Testis (tissue), 3 donors: ENCODE data around the gene NEUROD2. TPM values are rescaled to one million over a fixed set of nuclear protein-coding genes. Genes with fewer than 3 reads are reported as not detected.

Experiments used
- DNase-seq: peaks from one replicate; pipeline ENCODE4 v3.0.0-alpha.2; 2019
- H3K27ac ChIP-seq, 2 donors: fragments of 200-600 bp; sonication (generic); one replicate each; pipeline ENCODE4 v1.5.1; 2019
- H3K27me3 ChIP-seq: fragments of 200-600 bp; sonication (generic); one replicate; pipeline ENCODE4 v1.5.1; 2019
- H3K36me3 ChIP-seq: fragments of 200-600 bp; sonication (generic); one replicate; pipeline ENCODE4 v1.5.1; 2017; ENCODE audit warnings: low read depth; ENCODE audit errors: missing control alignments
- H3K4me1 ChIP-seq: fragments of 200-600 bp; sonication (generic); one replicate; pipeline ENCODE4 v1.5.1; 2019
- H3K4me3 ChIP-seq, 2 donors: fragments of 200-600 bp; sonication (generic); one replicate each; pipeline ENCODE4 v1.5.1; 2017 to 2019
- H3K9me3 ChIP-seq: fragments of 200-600 bp; sonication (generic); one replicate; pipeline ENCODE4 v1.5.1; 2017
- POLR2A ChIP-seq: fragments of 450-650 bp; IDR thresholded peaks from one replicate; pipeline ENCODE4 v1.6.1; 2017; ENCODE audit warnings: antibody characterized with exemption, mild to moderate bottlenecking, moderate library complexity
- WGBS, 2 donors: methylation state at CpG; one replicate each; pipeline ENCODE4 v1.1.5; 2018; 5-methylcytosine and 5-hydroxymethylcytosine counted together
- intact Hi-C: fragments of 100-400 bp; cut with DNase I; formaldehyde crosslinking; loops from one replicate; pipeline ENCODE4 v1.15.1; 2023; ENCODE audit warnings: low total_unique reads
- polyA plus RNA-seq: library from polyadenylated mRNA; stranded (reverse); fragments of 350-450 nt; fragmentation: Illumina TruSeq; extraction: RNeasy Lipid Tissue Mini Kit (QIAGEN cat#74804); gene quantifications from one replicate; pipeline ENCODE4 v1.2.3, GENCODE V29; 2014; ENCODE audit warnings: low read depth, low replicate concordance; ENCODE audit not compliant: insufficient read depth
- total RNA-seq, 2 donors: library from RNA; depleted of rRNA; stranded (reverse); fragments of >200 nt; gene quantifications; one replicate each; pipeline ENCODE4 v1.2.3, GENCODE V29; 2016
- TF ChIP-seq, protein P1 (sequence below), 3 experiments: fragments of 450-650 bp in 2 of 3; fragments of 200-600 bp in 1 of 3; sonication (generic) in 1 of 3; IDR thresholded peaks; one replicate each; pipeline ENCODE4 v1.5.1; 2016 to 2019; ENCODE audit warnings: antibody characterized with exemption in 3 of 3, mild to moderate bottlenecking in 2 of 3, moderate library complexity in 1 of 3

NEUROD2 gene
- total and polyA plus RNA-seq, 3 donors from 2014 or later: 0.19 TPM; not detected in 2

DNA sequence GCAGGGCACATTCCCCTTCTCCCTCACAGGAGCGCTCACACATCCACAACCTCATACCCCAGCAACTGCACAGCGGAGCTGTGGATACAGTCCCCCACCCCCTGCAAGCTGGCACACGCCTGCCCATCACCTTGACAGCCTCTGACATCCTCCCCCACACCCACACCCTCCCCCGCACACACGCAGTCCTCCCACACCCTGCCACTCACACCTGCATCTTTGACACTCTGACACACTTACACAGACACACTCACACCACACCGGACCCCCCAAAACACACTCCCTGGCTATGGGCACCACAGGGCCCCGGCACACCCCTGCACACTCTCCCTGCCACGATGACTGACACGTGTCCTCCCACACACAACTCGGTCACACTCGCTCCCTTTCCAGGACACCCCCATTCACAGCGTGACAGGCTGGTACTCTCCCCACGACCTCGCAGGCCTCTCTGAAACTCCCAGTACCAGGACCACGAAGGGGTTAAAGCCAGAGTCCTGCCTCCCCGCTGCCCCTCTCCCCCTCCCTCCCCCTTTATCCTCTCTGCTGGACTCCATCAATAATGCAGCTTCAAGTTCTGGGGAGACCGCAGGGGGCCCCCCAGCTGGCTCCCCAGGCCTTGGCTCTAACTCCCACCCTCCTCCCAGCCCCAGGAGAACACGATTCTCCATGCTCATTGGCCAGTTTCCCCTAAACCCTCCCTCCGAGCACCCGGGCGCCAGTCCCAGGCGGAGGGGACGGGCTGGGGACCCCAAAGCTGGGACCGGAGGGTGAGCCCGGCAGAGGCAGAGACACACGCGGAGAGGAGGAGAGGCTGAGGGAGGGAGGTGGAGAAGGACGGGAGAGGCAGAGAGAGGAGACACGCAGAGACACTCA lies 18.7 kb upstream of the NEUROD2 start, which contains the start of gene PPP1R1B:
PPP1R1B (plus strand) TSS at position 782 of the 876 bp plus-strand sequence. CDS start 441 bp downstream, outside the sequence.
- 10 to 12% methylated on average over 29 of the region's 29 CpGs for WGBS, 2 donors
- intact Hi-C loops: loop anchor here (5.0 kb wide), 1 partner anchor 121 kb away; no protein-coding TSS in a partner anchor
- no peak for DNase-seq
- Histone ChIP-seq H3K9me3 (no peaks in the 10 kb centered on the region), H3K27ac (no peak within 1 kb of the TSS), H3K4me1 (peaks cover 22% of the 10 kb centered on the region), H3K36me3 (no peaks in the 10 kb centered on the region), H3K4me3 (peak within 1 kb of the TSS; percentile 16 to 61), H3K27me3 (no peaks in the 10 kb centered on the region)
- no peak for TF ChIP-seq POLR2A
- TF ChIP-seq, protein P1, sequence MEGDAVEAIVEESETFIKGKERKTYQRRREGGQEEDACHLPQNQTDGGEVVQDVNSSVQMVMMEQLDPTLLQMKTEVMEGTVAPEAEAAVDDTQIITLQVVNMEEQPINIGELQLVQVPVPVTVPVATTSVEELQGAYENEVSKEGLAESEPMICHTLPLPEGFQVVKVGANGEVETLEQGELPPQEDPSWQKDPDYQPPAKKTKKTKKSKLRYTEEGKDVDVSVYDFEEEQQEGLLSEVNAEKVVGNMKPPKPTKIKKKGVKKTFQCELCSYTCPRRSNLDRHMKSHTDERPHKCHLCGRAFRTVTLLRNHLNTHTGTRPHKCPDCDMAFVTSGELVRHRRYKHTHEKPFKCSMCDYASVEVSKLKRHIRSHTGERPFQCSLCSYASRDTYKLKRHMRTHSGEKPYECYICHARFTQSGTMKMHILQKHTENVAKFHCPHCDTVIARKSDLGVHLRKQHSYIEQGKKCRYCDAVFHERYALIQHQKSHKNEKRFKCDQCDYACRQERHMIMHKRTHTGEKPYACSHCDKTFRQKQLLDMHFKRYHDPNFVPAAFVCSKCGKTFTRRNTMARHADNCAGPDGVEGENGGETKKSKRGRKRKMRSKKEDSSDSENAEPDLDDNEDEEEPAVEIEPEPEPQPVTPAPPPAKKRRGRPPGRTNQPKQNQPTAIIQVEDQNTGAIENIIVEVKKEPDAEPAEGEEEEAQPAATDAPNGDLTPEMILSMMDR (IDR thresholded peaks at IDR 0.05): no peak

DNA sequence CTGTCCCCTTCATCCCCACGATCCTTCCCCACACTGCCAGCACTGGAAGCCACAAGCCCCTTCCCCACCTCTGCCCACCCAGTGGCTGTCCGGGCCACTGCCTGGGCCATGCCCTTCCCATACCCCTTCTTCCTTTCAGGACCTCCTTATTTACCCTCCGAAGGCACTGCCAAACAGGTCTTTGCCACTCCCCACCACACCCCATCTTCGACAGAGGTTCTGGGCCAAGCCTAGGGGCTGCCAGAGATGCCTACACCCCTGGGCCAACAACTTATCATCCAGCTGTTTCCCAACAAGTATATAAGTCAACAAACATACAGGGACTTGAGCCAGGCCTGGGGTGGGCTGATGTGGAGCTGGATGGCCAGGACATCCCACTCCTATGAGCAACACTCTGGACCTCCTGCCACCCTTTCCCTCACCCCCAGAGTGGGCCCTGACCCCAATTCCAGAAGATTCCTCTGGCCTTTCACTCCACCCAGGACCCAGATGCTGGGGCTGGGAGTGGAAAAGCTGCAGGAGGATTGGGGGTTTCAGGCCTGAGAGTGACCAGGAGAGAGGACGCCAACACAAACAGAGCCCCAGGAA lies 17.6 kb upstream of the NEUROD2 start:
- H3K4me1 ChIP-seq: peaks cover 20% of the 10 kb centered on the region
- 68 to 86% methylated on average over 3 to 4 of the region's 5 CpGs for WGBS, 2 donors
- DNase-seq: no peak
- intact Hi-C loops: loop anchor here (5.0 kb wide), 1 partner anchor 122 kb away; no protein-coding TSS in a partner anchor
- no peak overlapping the region for H3K27ac ChIP-seq
- H3K9me3 ChIP-seq: no peaks in the 10 kb centered on the region
- H3K27me3 ChIP-seq: no peaks in the 10 kb centered on the region
- H3K4me3 ChIP-seq: no peak overlapping the region
- TF ChIP-seq, protein P1 (IDR thresholded peaks at IDR 0.05): no peak
- no peak for TF ChIP-seq POLR2A
- no peaks in the 10 kb centered on the region for H3K36me3 ChIP-seq

DNA sequence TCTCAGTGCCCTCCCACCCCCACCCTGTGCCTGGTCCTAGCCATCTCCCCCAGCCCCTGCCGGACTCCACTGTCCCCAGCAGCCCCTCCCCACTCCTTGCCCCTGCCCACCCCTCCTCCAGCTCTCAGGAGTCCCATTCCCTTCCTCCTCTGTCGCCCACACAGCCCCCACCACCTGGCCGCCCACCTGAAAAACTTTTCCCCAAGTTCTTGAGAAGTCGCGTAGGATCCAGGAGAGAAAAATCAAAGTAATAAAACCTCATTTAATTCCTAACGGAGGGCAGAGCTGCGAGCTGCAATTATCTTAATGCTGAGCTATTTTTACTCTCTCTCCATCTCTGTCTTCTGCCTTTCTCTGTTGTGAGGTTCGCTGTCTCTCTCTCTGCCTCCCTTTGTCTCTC lies 16.6 kb upstream of the NEUROD2 start:
- intact Hi-C loops: no loop called here
- H3K27ac ChIP-seq: no peak overlapping the region
- TF ChIP-seq, protein P1 (IDR thresholded peaks at IDR 0.05): no peak
- TF ChIP-seq POLR2A: no peak
- no peak for DNase-seq
- no peak overlapping the region for H3K4me3 ChIP-seq
- H3K4me1 ChIP-seq: peaks cover 20% of the 10 kb centered on the region
- H3K27me3 ChIP-seq: no peaks in the 10 kb centered on the region
- 82 to 87% methylated on average over 8 of the region's 8 CpGs for WGBS, 2 donors
- H3K9me3 ChIP-seq: no peaks in the 10 kb centered on the region
- no peaks in the 10 kb centered on the region for H3K36me3 ChIP-seq

DNA sequence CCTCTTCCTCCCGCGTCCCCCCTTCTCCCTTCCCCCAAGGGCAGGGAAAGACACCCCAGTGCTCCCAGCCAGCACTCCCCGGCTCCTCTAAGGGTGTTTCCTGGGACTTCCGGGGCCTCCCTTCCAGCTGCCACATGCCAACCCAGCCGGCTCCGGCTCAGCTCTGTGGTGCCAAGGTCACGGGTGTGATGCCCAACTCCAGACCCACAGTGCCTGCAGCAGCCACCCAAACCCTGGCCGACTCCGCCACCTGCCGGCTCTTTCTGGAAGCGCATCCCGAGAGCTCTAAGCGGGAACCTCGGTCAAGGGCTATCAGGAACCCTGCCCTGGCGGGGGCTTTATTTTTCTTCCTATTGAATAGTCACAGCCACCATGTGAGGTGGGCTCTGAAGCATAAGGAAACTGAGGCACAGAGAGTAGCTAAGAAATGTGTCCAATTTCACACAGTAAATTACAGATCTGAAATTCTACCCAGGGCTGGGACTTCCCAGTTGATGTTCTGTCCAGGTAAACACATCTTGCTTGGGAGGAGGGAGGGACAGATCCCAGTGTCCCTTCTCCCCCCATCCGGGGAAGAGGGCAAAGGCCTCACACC lies 15.7 kb upstream of the NEUROD2 start:
- Histone ChIP-seq H3K4me3 (no peak overlapping the region), H3K27ac (no peak overlapping the region), H3K27me3 (no peaks in the 10 kb centered on the region), H3K36me3 (no peaks in the 10 kb centered on the region), H3K9me3 (no peaks in the 10 kb centered on the region), H3K4me1 (peaks cover 20% of the 10 kb centered on the region)
- WGBS, 2 donors: 6 to 11% methylated on average over 16 of the region's 16 CpGs
- DNase-seq: peak; percentile 94
- no peak for TF ChIP-seq POLR2A
- TF ChIP-seq, protein P1 (IDR thresholded peaks at IDR 0.05): peak; percentile 89 to 93 (median 91)
- intact Hi-C loops: no loop called here
